ENCODE measurements around the gene DNAH17.

Gene DNAH17

GRCh38 chr17:78577296-78577695 lies at the start of gene DNAH17:
TSS of gene DNAH17 (minus strand) at chr17:78577396. CDS start at chr17:78575057, 2,339 bp downstream.
- no peak within 1 kb of the TSS for H3K27ac ChIP-seq (ENCODE audit: extremely low read depth, low read depth, low read length)
- ChIA-PET POLR2A (no interaction called here), CTCF (no interaction called here)

GRCh38 chr17:78624324-78625151 lies 47.3 kb upstream of the DNAH17 start:
- ChIA-PET CTCF (no interaction called here), POLR2A (no interaction called here)
- H3K4me3 ChIP-seq (ENCODE audit: low read depth, low read length) = no peak overlapping the region
- H3K4me1 ChIP-seq (ENCODE audit: control insufficient read depth, insufficient read depth, low read length) = no peaks in the 10 kb centered on the region
- H3K27ac ChIP-seq (ENCODE audit: extremely low read depth, low read depth, low read length) = no peak overlapping the region
- no peaks in the 10 kb centered on the region for H3K9me3 ChIP-seq (ENCODE audit: control insufficient read depth, insufficient read depth, low read depth, low read length)
- no peaks in the 10 kb centered on the region for H3K36me3 ChIP-seq (ENCODE audit: control insufficient read depth in 2 of 2, insufficient read depth in 1 of 2, low read length in 2 of 2)
- TF ChIP-seq ZBTB10 (tag by site-specific recombination; IDR thresholded peaks at IDR 0.05) = no peak
- TF ChIP-seq ZNF24 (tag by site-specific recombination; IDR thresholded peaks at IDR 0.05) = no peak
- peak; percentile 99 for TF ChIP-seq KLF17 (tag by site-specific recombination; IDR thresholded peaks at IDR 0.05)
- TF ChIP-seq BCL11A (tag by site-specific recombination; IDR thresholded peaks at IDR 0.05; ENCODE audit: low read depth) = 0 out of 2 replicates have a peak, but pooled peaks have one; percentile 35
- TF ChIP-seq ELK4 (IDR thresholded peaks at IDR 0.05; ENCODE audit: borderline replicate concordance, low read depth, low read length) = no peak
- peak; percentile 76 for TF ChIP-seq OSR2 (tag by site-specific recombination; IDR thresholded peaks at IDR 0.05)
- no peak for TF ChIP-seq ZNF558 (tag by site-specific recombination; IDR thresholded peaks at IDR 0.05)
- no peak for TF ChIP-seq ZNF747 (tag by site-specific recombination; IDR thresholded peaks at IDR 0.05)
- 0 out of 2 replicates have a peak, but pooled peaks have one; percentile 26 for TF ChIP-seq KLF10 (tag by site-specific recombination; IDR thresholded peaks at IDR 0.05)
- TF ChIP-seq ZFHX2 (tag by site-specific recombination; conservative IDR thresholded peaks at IDR 0.05) = peak; percentile 60
- TF ChIP-seq ZNF501 (tag by site-specific recombination; IDR thresholded peaks at IDR 0.05) = no peak
- peak; percentile 98 for TF ChIP-seq WT1 (tag by site-specific recombination; IDR thresholded peaks at IDR 0.05)
- peak; percentile 79; the same call in 1 of the 2 replicates for TF ChIP-seq PRDM6 (tag by site-specific recombination; IDR thresholded peaks at IDR 0.05)
- peak; percentile 50 for TF ChIP-seq ZBTB17 (tag by site-specific recombination; IDR thresholded peaks at IDR 0.05)
- TF ChIP-seq ZNF624 (tag by site-specific recombination; IDR thresholded peaks at IDR 0.05) = no peak
- TF ChIP-seq ZNF513 (tag by site-specific recombination; IDR thresholded peaks at IDR 0.05) = no peak
- peak; percentile 39; the same call in 1 of the 2 replicates for TF ChIP-seq EGR2 (tag by site-specific recombination; IDR thresholded peaks at IDR 0.05; ENCODE audit: low read depth)
- no peak for TF ChIP-seq ZNF837 (tag by site-specific recombination; IDR thresholded peaks at IDR 0.05)
- TF ChIP-seq ZNF473 (tag by site-specific recombination; IDR thresholded peaks at IDR 0.05) = no peak
- TF ChIP-seq IKZF3 (tag by site-specific recombination; IDR thresholded peaks at IDR 0.05) = no peak
- 0 out of 2 replicates have a peak, but pooled peaks have one; percentile 23 for TF ChIP-seq KLF9 (tag by site-specific recombination; IDR thresholded peaks at IDR 0.05; ENCODE audit: low read depth)
- no peak for TF ChIP-seq KLF16 (tag by site-specific recombination; IDR thresholded peaks at IDR 0.05)
- TF ChIP-seq ZFP69B (tag by site-specific recombination; IDR thresholded peaks at IDR 0.05) = no peak
- TF ChIP-seq ZNF211 (tag by site-specific recombination; IDR thresholded peaks at IDR 0.05; ENCODE audit: low read depth) = no peak

More at GRCh38 chr17:78577296-78577695, at the start of gene DNAH17:
- TF ChIP-seq ZNF341 (tag by site-specific recombination; IDR thresholded peaks at IDR 0.05; ENCODE audit: low read depth) (no peak), ZNF501 (tag by site-specific recombination; IDR thresholded peaks at IDR 0.05) (no peak), ZNF311 (tag by site-specific recombination; IDR thresholded peaks at IDR 0.05; ENCODE audit: borderline replicate concordance) (no peak), HOXA7 (CRISPR knock-in tag; IDR thresholded peaks at IDR 0.05; ENCODE audit: borderline replicate concordance) (no peak), ZSCAN16 (tag by site-specific recombination; IDR thresholded peaks at IDR 0.05) (no peak), ZNF214 (tag by site-specific recombination; IDR thresholded peaks at IDR 0.05; ENCODE audit: borderline replicate concordance) (no peak), ZNF146 (tag by site-specific recombination; IDR thresholded peaks at IDR 0.05) (no peak), ZNF114 (tag by site-specific recombination; IDR thresholded peaks at IDR 0.05) (no peak), TRIM28 (IDR thresholded peaks at IDR 0.05; ENCODE audit: borderline replicate concordance, low read length) (no peak)
- Histone ChIP-seq H3K36me3 (ENCODE audit: control insufficient read depth in 2 of 2, insufficient read depth in 1 of 2, low read length in 2 of 2) (no peaks in the 10 kb centered on the region), H3K4me1 (ENCODE audit: control insufficient read depth, insufficient read depth, low read length) (no peaks in the 10 kb centered on the region), H3K4me3 (ENCODE audit: low read depth, low read length) (no peak within 1 kb of the TSS), H3K9me3 (ENCODE audit: control insufficient read depth, insufficient read depth, low read depth, low read length) (no peaks in the 10 kb centered on the region)

All from HEK293 (cell line).